Chondrocyte (in vitro differentiated cells): ENCODE results near the gene L3MBTL2. TPM values are rescaled to one million over a fixed set of nuclear protein-coding genes. Genes with fewer than 3 reads are reported as not detected.
A peak's percentile ranks its signal among the peaks of the same experiment; 100 is the strongest.
"Not testable (repeated sequence)": the region's sequence is repeated elsewhere in the genome, so short reads cannot be mapped to it uniquely, and the experiment has no call there.

Source experiments
- DNase-seq: peaks from one replicate; pipeline ENCODE4 v3.0.0; 2021; ENCODE audit warnings: mixed read lengths, low spot score
- H3K27ac Mint-ChIP-seq: one replicate; pipeline ENCODE4 v1.8.0; 2021; ENCODE audit warnings: mild to moderate bottlenecking, moderate library complexity, mixed read lengths; ENCODE audit not compliant: unreplicated experiment
- H3K27me3 Mint-ChIP-seq: 2 replicates; pipeline ENCODE4 v1.8.0; 2021; ENCODE audit warnings: low read depth, mixed read lengths
- H3K36me3 Mint-ChIP-seq: 2 replicates; pipeline ENCODE4 v1.8.0; 2021; ENCODE audit warnings: low read depth, mixed read lengths
- H3K4me1 Mint-ChIP-seq: 2 replicates; pipeline ENCODE4 v1.8.0; 2021; ENCODE audit warnings: low read depth, mild to moderate bottlenecking, mixed read lengths
- H3K4me3 Mint-ChIP-seq: one replicate; pipeline ENCODE4 v1.8.0; 2021; ENCODE audit warnings: mild to moderate bottlenecking, moderate library complexity, mixed read lengths; ENCODE audit not compliant: unreplicated experiment
- H3K9me3 Mint-ChIP-seq: 2 replicates; pipeline ENCODE4 v1.8.0; 2021; ENCODE audit warnings: low read depth, mixed read lengths
- CTCF ChIP-seq: fragments of 200-600 bp; sonication (generic); IDR thresholded peaks from 2 replicates; pipeline ENCODE4 v1.5.0; 2021; ENCODE audit warnings: antibody characterized with exemption, mild to moderate bottlenecking, moderate library complexity
- total RNA-seq: library from RNA; stranded (reverse); gene quantifications from 3 replicates; pipeline ENCODE4 v1.2.1, GENCODE V29; 2021

The L3MBTL2 gene
- total RNA-seq, 1 donor from 2014 or later, result 17.7 TPM

GRCh38 chr22:41256254-41257253 is 51.4 kb downstream of the L3MBTL2 start:
- TF ChIP-seq CTCF, result peak; percentile 46
- Mint-ChIP-seq H3K9me3 (no peaks in the 10 kb centered on the region), H3K36me3 (peaks cover 17% of the 10 kb centered on the region)

GRCh38 chr22:41257696-41258095 is 52.6 kb downstream of the L3MBTL2 start:
- H3K4me1 Mint-ChIP-seq, result peaks cover 15% of the 10 kb centered on the region
- no peaks in the 10 kb centered on the region for H3K27me3 Mint-ChIP-seq
- TF ChIP-seq CTCF, result no peak
- H3K27ac Mint-ChIP-seq, result no peak overlapping the region
- peaks cover 21% of the 10 kb centered on the region for H3K36me3 Mint-ChIP-seq
- no peak for DNase-seq
- H3K9me3 Mint-ChIP-seq, result no peaks in the 10 kb centered on the region
- no peak overlapping the region for H3K4me3 Mint-ChIP-seq

More at GRCh38 chr22:41256254-41257253, 51.4 kb downstream of the L3MBTL2 start:
- DNase-seq, result no peak
- Mint-ChIP-seq H3K27ac (peak overlapping the region; percentile 77), H3K27me3 (no peaks in the 10 kb centered on the region), H3K4me3 (no peak overlapping the region), H3K4me1 (peaks cover 15% of the 10 kb centered on the region)

- H3K9me3 Mint-ChIP-seq, DNase-seq, H3K4me3 Mint-ChIP-seq, H3K27me3 Mint-ChIP-seq, H3K27ac Mint-ChIP-seq: not testable (repeated sequence)
- peaks cover 15% of the 10 kb centered on the region for H3K4me1 Mint-ChIP-seq
- peaks cover 24% of the 10 kb centered on the region for H3K36me3 Mint-ChIP-seq
Observed at GRCh38 chr22:41259756-41260155, 54.6 kb downstream of the L3MBTL2 start.

- no peak for TF ChIP-seq CTCF
- H3K36me3 Mint-ChIP-seq, result peaks cover 27% of the 10 kb centered on the region
- H3K27me3 Mint-ChIP-seq, result no peaks in the 10 kb centered on the region
- no peak for DNase-seq
- H3K4me3 Mint-ChIP-seq, result no peak overlapping the region
- H3K4me1 Mint-ChIP-seq, result peaks cover 15% of the 10 kb centered on the region
- H3K9me3 Mint-ChIP-seq, result no peaks in the 10 kb centered on the region
- H3K27ac Mint-ChIP-seq, result peak overlapping the region; percentile 36
Observed at GRCh38 chr22:41260871-41261270, 55.8 kb downstream of the L3MBTL2 start.

- no peaks in the 10 kb centered on the region for H3K9me3 Mint-ChIP-seq
- DNase-seq, result no peak
- no peak for TF ChIP-seq CTCF
- no peak overlapping the region for H3K27ac Mint-ChIP-seq
- H3K27me3 Mint-ChIP-seq, result no peaks in the 10 kb centered on the region
- H3K4me3 Mint-ChIP-seq, result no peak overlapping the region
- peaks cover 29% of the 10 kb centered on the region for H3K36me3 Mint-ChIP-seq
- peaks cover 8% of the 10 kb centered on the region for H3K4me1 Mint-ChIP-seq
Observed at GRCh38 chr22:41261541-41262249, 56.6 kb downstream of the L3MBTL2 start.
